ENCODE measurements around the gene BACH2.

BACH2 gene

GRCh38 chr6:89952105-89952671, 344.5 kb downstream of the BACH2 start:
- Mint-ChIP-seq H3K27me3 (no peaks in the 10 kb centered on the region), H3K4me1 (ENCODE audit: low read depth) (peaks cover 79% of the 10 kb centered on the region), H3K36me3 (ENCODE audit: low read depth) (peaks cover 83% of the 10 kb centered on the region), H3K27ac (peak overlapping the region; percentile 85), H3K9me3 (no peaks in the 10 kb centered on the region), H3K4me3 (peak overlapping the region; percentile 53)

GRCh38 chr6:89951574-89952104, 345.0 kb downstream of the BACH2 start:
- Mint-ChIP-seq H3K4me1 (ENCODE audit: low read depth) (peaks cover 79% of the 10 kb centered on the region), H3K36me3 (ENCODE audit: low read depth) (peaks cover 83% of the 10 kb centered on the region), H3K27ac (peak overlapping the region; percentile 85), H3K27me3 (no peaks in the 10 kb centered on the region), H3K9me3 (no peaks in the 10 kb centered on the region), H3K4me3 (no peak overlapping the region)

GRCh38 chr6:89950879-89951391, 345.7 kb downstream of the BACH2 start:
- Mint-ChIP-seq H3K36me3 (ENCODE audit: low read depth) (peaks cover 83% of the 10 kb centered on the region), H3K27ac (peak overlapping the region; percentile 85), H3K4me3 (no peak overlapping the region)

GRCh38 chr6:89950446-89950845, 346.2 kb downstream of the BACH2 start:
- Mint-ChIP-seq H3K27me3 (no peaks in the 10 kb centered on the region), H3K36me3 (ENCODE audit: low read depth) (peaks cover 83% of the 10 kb centered on the region), H3K4me1 (ENCODE audit: low read depth) (peaks cover 79% of the 10 kb centered on the region), H3K27ac (peak overlapping the region; percentile 71), H3K4me3 (no peak overlapping the region), H3K9me3 (no peaks in the 10 kb centered on the region)

More at GRCh38 chr6:89950879-89951391, 345.7 kb downstream of the BACH2 start:
- Mint-ChIP-seq H3K27me3 (no peaks in the 10 kb centered on the region), H3K4me1 (ENCODE audit: low read depth) (peaks cover 79% of the 10 kb centered on the region), H3K9me3 (no peaks in the 10 kb centered on the region)

GRCh38 chr6:89948876-89949275, 347.8 kb downstream of the BACH2 start:
- peak overlapping the region; percentile 71 for H3K27ac Mint-ChIP-seq
- peaks cover 86% of the 10 kb centered on the region for H3K36me3 Mint-ChIP-seq (ENCODE audit: low read depth)
- H3K4me1 Mint-ChIP-seq (ENCODE audit: low read depth), result peaks cover 79% of the 10 kb centered on the region
- H3K9me3 Mint-ChIP-seq, result no peaks in the 10 kb centered on the region
- H3K4me3 Mint-ChIP-seq, result no peak overlapping the region
- no peaks in the 10 kb centered on the region for H3K27me3 Mint-ChIP-seq

- H3K27me3 Mint-ChIP-seq, result no peaks in the 10 kb centered on the region
- H3K4me1 Mint-ChIP-seq (ENCODE audit: low read depth), result peaks cover 75% of the 10 kb centered on the region
- H3K36me3 Mint-ChIP-seq (ENCODE audit: low read depth), result peaks cover 79% of the 10 kb centered on the region
- peak overlapping the region; percentile 49 for H3K27ac Mint-ChIP-seq
- no peak overlapping the region for H3K4me3 Mint-ChIP-seq
- no peaks in the 10 kb centered on the region for H3K9me3 Mint-ChIP-seq
Measured at GRCh38 chr6:89944826-89945407, 351.7 kb downstream of the BACH2 start.

- Mint-ChIP-seq H3K4me1 (ENCODE audit: low read depth) (peaks cover 69% of the 10 kb centered on the region), H3K36me3 (ENCODE audit: low read depth) (peaks cover 76% of the 10 kb centered on the region)
Measured at GRCh38 chr6:89944181-89944755, 352.4 kb downstream of the BACH2 start.

GRCh38 chr6:89942601-89943000, 354.0 kb downstream of the BACH2 start:
- Mint-ChIP-seq H3K4me3 (no peak overlapping the region), H3K4me1 (ENCODE audit: low read depth) (peaks cover 67% of the 10 kb centered on the region), H3K27ac (peak overlapping the region; percentile 59), H3K27me3 (no peaks in the 10 kb centered on the region), H3K36me3 (ENCODE audit: low read depth) (peaks cover 89% of the 10 kb centered on the region), H3K9me3 (no peaks in the 10 kb centered on the region)

More at GRCh38 chr6:89944181-89944755, 352.4 kb downstream of the BACH2 start:
- Mint-ChIP-seq H3K27me3 (no peaks in the 10 kb centered on the region), H3K9me3 (no peaks in the 10 kb centered on the region), H3K4me3 (no peak overlapping the region), H3K27ac (peak overlapping the region; percentile 12)

GRCh38 chr6:89941763-89942497, 354.7 kb downstream of the BACH2 start:
- peak overlapping the region; percentile 72 for H3K27ac Mint-ChIP-seq
- H3K27me3 Mint-ChIP-seq, result no peaks in the 10 kb centered on the region
- H3K4me3 Mint-ChIP-seq, result no peak overlapping the region
- H3K36me3 Mint-ChIP-seq (ENCODE audit: low read depth), result peaks cover 90% of the 10 kb centered on the region
- H3K9me3 Mint-ChIP-seq, result no peaks in the 10 kb centered on the region
- H3K4me1 Mint-ChIP-seq (ENCODE audit: low read depth), result peaks cover 61% of the 10 kb centered on the region

- H3K27ac Mint-ChIP-seq, result peak overlapping the region; percentile 72
- H3K4me3 Mint-ChIP-seq, result no peak overlapping the region
- H3K36me3 Mint-ChIP-seq (ENCODE audit: low read depth), result peaks cover 90% of the 10 kb centered on the region
Measured at GRCh38 chr6:89941031-89941762, 355.4 kb downstream of the BACH2 start.

GRCh38 chr6:89940225-89941027, 356.2 kb downstream of the BACH2 start:
- Mint-ChIP-seq H3K4me1 (ENCODE audit: low read depth) (peaks cover 49% of the 10 kb centered on the region), H3K4me3 (no peak overlapping the region), H3K36me3 (ENCODE audit: low read depth) (peaks cover 90% of the 10 kb centered on the region), H3K9me3 (no peaks in the 10 kb centered on the region), H3K27me3 (no peaks in the 10 kb centered on the region), H3K27ac (peak overlapping the region; percentile 31)

More at GRCh38 chr6:89941031-89941762, 355.4 kb downstream of the BACH2 start:
- no peaks in the 10 kb centered on the region for H3K9me3 Mint-ChIP-seq
- no peaks in the 10 kb centered on the region for H3K27me3 Mint-ChIP-seq
- peaks cover 57% of the 10 kb centered on the region for H3K4me1 Mint-ChIP-seq (ENCODE audit: low read depth)

GRCh38 chr6:89939144-89939543, 357.5 kb downstream of the BACH2 start:
- peaks cover 90% of the 10 kb centered on the region for H3K36me3 Mint-ChIP-seq (ENCODE audit: low read depth)
- peaks cover 37% of the 10 kb centered on the region for H3K4me1 Mint-ChIP-seq (ENCODE audit: low read depth)
- no peak overlapping the region for H3K4me3 Mint-ChIP-seq
- H3K27me3 Mint-ChIP-seq, result no peaks in the 10 kb centered on the region
- peak overlapping the region; percentile 71 for H3K27ac Mint-ChIP-seq
- H3K9me3 Mint-ChIP-seq, result no peaks in the 10 kb centered on the region

GRCh38 chr6:89938014-89938413, 358.6 kb downstream of the BACH2 start:
- no peaks in the 10 kb centered on the region for H3K27me3 Mint-ChIP-seq
- no peak overlapping the region for H3K4me3 Mint-ChIP-seq
- peak overlapping the region; percentile 26 for H3K27ac Mint-ChIP-seq
- peaks cover 34% of the 10 kb centered on the region for H3K4me1 Mint-ChIP-seq (ENCODE audit: low read depth)
- no peaks in the 10 kb centered on the region for H3K9me3 Mint-ChIP-seq
- H3K36me3 Mint-ChIP-seq (ENCODE audit: low read depth), result peaks cover 86% of the 10 kb centered on the region
